ENCODE data around the gene THOC6. TPM values are rescaled to one million over a fixed set of nuclear protein-coding genes. Genes with fewer than 3 reads are reported as not detected.

The THOC6 gene
- total RNA-seq, 6 experiments from 2014 or later: 18.2 to 21.6 (median 19.9) TPM

GRCh38 chr16:2992383-2993081 is 31.3 kb upstream of the THOC6 start:
- H3K27ac Mint-ChIP-seq: no peak overlapping the region
- peaks cover 22% of the 10 kb centered on the region for H3K27me3 Mint-ChIP-seq (ENCODE audit: insufficient read depth)
- H3K4me1 Mint-ChIP-seq (ENCODE audit: low read depth): no peaks in the 10 kb centered on the region
- H3K4me3 Mint-ChIP-seq: no peak overlapping the region
- TF ChIP-seq CTCF (IDR thresholded peaks at IDR 0.05): no peak
- no peaks in the 10 kb centered on the region for H3K9me3 Mint-ChIP-seq
- DNase-seq: no peak
- no peaks in the 10 kb centered on the region for H3K36me3 Mint-ChIP-seq (ENCODE audit: low read depth)

GRCh38 chr16:2996298-2996697 is 27.5 kb upstream of the THOC6 start:
- Mint-ChIP-seq H3K36me3 (ENCODE audit: low read depth) (no peaks in the 10 kb centered on the region), H3K4me1 (ENCODE audit: low read depth) (no peaks in the 10 kb centered on the region), H3K27ac (no peak overlapping the region), H3K4me3 (no peak overlapping the region), H3K9me3 (no peaks in the 10 kb centered on the region), H3K27me3 (ENCODE audit: insufficient read depth) (peaks cover 18% of the 10 kb centered on the region)
- DNase-seq: no peak
- TF ChIP-seq CTCF (IDR thresholded peaks at IDR 0.05): no peak

- H3K4me3 Mint-ChIP-seq: no peak overlapping the region
- no peaks in the 10 kb centered on the region for H3K9me3 Mint-ChIP-seq
- no peak for DNase-seq
- H3K27ac Mint-ChIP-seq: no peak overlapping the region
- peaks cover 14% of the 10 kb centered on the region for H3K27me3 Mint-ChIP-seq (ENCODE audit: insufficient read depth)
- H3K4me1 Mint-ChIP-seq (ENCODE audit: low read depth): no peaks in the 10 kb centered on the region
- TF ChIP-seq CTCF (IDR thresholded peaks at IDR 0.05): no peak
- no peaks in the 10 kb centered on the region for H3K36me3 Mint-ChIP-seq (ENCODE audit: low read depth)
These were observed 23.9 kb upstream of the THOC6 start for GRCh38 chr16:2999929-3000328.

- Mint-ChIP-seq H3K9me3 (no peaks in the 10 kb centered on the region), H3K4me3 (no peak overlapping the region), H3K27ac (no peak overlapping the region), H3K4me1 (ENCODE audit: low read depth) (no peaks in the 10 kb centered on the region), H3K36me3 (ENCODE audit: low read depth) (no peaks in the 10 kb centered on the region), H3K27me3 (ENCODE audit: insufficient read depth) (peaks cover 12% of the 10 kb centered on the region)
- no peak for TF ChIP-seq CTCF (IDR thresholded peaks at IDR 0.05)
- no peak for DNase-seq
These were observed 23.3 kb upstream of the THOC6 start for GRCh38 chr16:3000540-3000939.

GRCh38 chr16:3001316-3001715 is 22.5 kb upstream of the THOC6 start:
- Mint-ChIP-seq H3K4me1 (ENCODE audit: low read depth) (no peaks in the 10 kb centered on the region), H3K4me3 (no peak overlapping the region), H3K27me3 (ENCODE audit: insufficient read depth) (peaks cover 12% of the 10 kb centered on the region), H3K27ac (no peak overlapping the region), H3K36me3 (ENCODE audit: low read depth) (no peaks in the 10 kb centered on the region), H3K9me3 (no peaks in the 10 kb centered on the region)
- 0 out of 2 replicates have a peak, but pooled peaks have one; percentile 8 for TF ChIP-seq CTCF (IDR thresholded peaks at IDR 0.05)
- DNase-seq: no peak

All from HFFc6 (cell line).